SK-N-SH treated with all-trans-retinoic acid at 6 μM for 48 hours (cell line): Measurements from ENCODE around the gene MED12.

ENCODE experiments used
- ATAC-seq: fragments of 200-7000 bp; cut with Tn5 transposase; 3 replicates; pipeline ENCODE4 v1.9.1; 2020; ENCODE audit warnings: mild to moderate bottlenecking, moderate library complexity
- ARNTL ChIP-seq: fragments of 450-650 bp; formaldehyde crosslinking; IDR thresholded peaks from 2 replicates; pipeline ENCODE4 v1.5.0; 2020; ENCODE audit warnings: low read depth, mild to moderate bottlenecking, moderate library complexity, borderline replicate concordance
- BACH2 ChIP-seq: fragments of 250-450 bp; sonication (Bioruptor Pico); IDR thresholded peaks from 2 replicates; pipeline ENCODE4 v1.9.0; 2021; ENCODE audit warnings: mild to moderate bottlenecking, borderline replicate concordance
- CSDC2 ChIP-seq: fragments of 250-450 bp; sonication (Bioruptor Pico); IDR thresholded peaks from 2 replicates; pipeline ENCODE4 v1.5.0; 2020; ENCODE audit warnings: mild to moderate bottlenecking, moderate library complexity
- CSRNP3 ChIP-seq: fragments of 250-450 bp; sonication (Bioruptor Pico); IDR thresholded peaks from 2 replicates; pipeline ENCODE4 v1.5.1; 2021; ENCODE audit warnings: mild to moderate bottlenecking, moderate library complexity
- ESRRG ChIP-seq: fragments of 250-450 bp; sonication (Bioruptor Pico); IDR thresholded peaks from 2 replicates; pipeline ENCODE4 v1.6.1; 2021; ENCODE audit warnings: mild to moderate bottlenecking
- GLIS3 ChIP-seq: fragments of 250-450 bp; sonication (Bioruptor Pico); IDR thresholded peaks from 2 replicates; pipeline ENCODE4 v1.5.0; 2020; ENCODE audit warnings: mild to moderate bottlenecking, moderate library complexity
- ISL1 ChIP-seq: fragments of 250-450 bp; sonication (Bioruptor Pico); IDR thresholded peaks from 2 replicates; pipeline ENCODE4 v2.1.2; 2022; ENCODE audit warnings: mild to moderate bottlenecking, moderate library complexity
- OSR1 ChIP-seq: fragments of 250-450 bp; sonication (Bioruptor Pico); IDR thresholded peaks from 2 replicates; pipeline ENCODE4 v1.8.0; 2022; ENCODE audit warnings: moderate library complexity, mild to moderate bottlenecking, inconsistent platforms
- PATZ1 ChIP-seq: fragments of 250-450 bp; sonication (Bioruptor Pico); IDR thresholded peaks from 2 replicates; pipeline ENCODE4 v1.8.0; 2020; ENCODE audit warnings: mild to moderate bottlenecking, moderate library complexity, borderline replicate concordance
- PPARA ChIP-seq: fragments of 250-450 bp; sonication (Bioruptor Pico); IDR thresholded peaks from 2 replicates; pipeline ENCODE4 v1.5.0; 2020; ENCODE audit warnings: mild to moderate bottlenecking, borderline replicate concordance
- RARB ChIP-seq: fragments of 250-450 bp; sonication (Bioruptor Pico); IDR thresholded peaks from 2 replicates; pipeline ENCODE4 v1.8.0; 2021; ENCODE audit warnings: mild to moderate bottlenecking, moderate library complexity
- SNAI2 ChIP-seq: fragments of 250-450 bp; sonication (Bioruptor Pico); IDR thresholded peaks from 2 replicates; pipeline ENCODE4 v1.5.0; 2020; ENCODE audit warnings: mild to moderate bottlenecking, moderate library complexity
- TCF4 ChIP-seq: fragments of 250-450 bp; sonication (Bioruptor Pico); IDR thresholded peaks from 2 replicates; pipeline ENCODE4 v1.8.0; 2021; ENCODE audit warnings: mild to moderate bottlenecking, moderate library complexity, borderline replicate concordance
- TOX ChIP-seq: fragments of 250-450 bp; sonication (Bioruptor Pico); IDR thresholded peaks from 2 replicates; pipeline ENCODE4 v1.8.0; 2021; ENCODE audit warnings: mild to moderate bottlenecking, moderate library complexity, borderline replicate concordance
- TSHZ2 ChIP-seq: fragments of 250-450 bp; sonication (Bioruptor Pico); IDR thresholded peaks from 2 replicates; pipeline ENCODE4 v1.5.0; 2020; ENCODE audit warnings: mild to moderate bottlenecking, moderate library complexity
- ZC3H10 ChIP-seq: fragments of 250-450 bp; sonication (Bioruptor Pico); IDR thresholded peaks from 2 replicates; pipeline ENCODE4 v1.5.1; 2021; ENCODE audit warnings: mild to moderate bottlenecking, moderate library complexity
- ZFP3 ChIP-seq: fragments of 250-450 bp; sonication (Bioruptor Pico); IDR thresholded peaks from 2 replicates; pipeline ENCODE4 v1.5.0; 2020; ENCODE audit warnings: mild to moderate bottlenecking, moderate library complexity
- ZFP30 ChIP-seq: fragments of 450-650 bp; formaldehyde crosslinking; IDR thresholded peaks from 2 replicates; pipeline ENCODE4 v1.5.0; 2022; ENCODE audit warnings: mild to moderate bottlenecking, moderate library complexity
- ZNF565 ChIP-seq: fragments of 450-650 bp; formaldehyde crosslinking; conservative IDR thresholded peaks from 2 replicates; pipeline ENCODE4 v1.5.0; 2020; ENCODE audit warnings: low read depth, mild to moderate bottlenecking, moderate library complexity
- ZNF70 ChIP-seq: fragments of 450-650 bp; formaldehyde crosslinking; IDR thresholded peaks from 2 replicates; pipeline ENCODE4 v1.5.0; 2020; ENCODE audit warnings: mild to moderate bottlenecking, moderate library complexity
- ZNF8 ChIP-seq: fragments of 450-650 bp; formaldehyde crosslinking; IDR thresholded peaks from 2 replicates; pipeline ENCODE4 v1.5.0; 2020; ENCODE audit warnings: mild to moderate bottlenecking, moderate library complexity
- TF ChIP-seq, protein P1 (sequence below): fragments of 250-450 bp; sonication (Bioruptor Pico); IDR thresholded peaks from 2 replicates; pipeline ENCODE4 v1.5.1; 2020; ENCODE audit warnings: low read depth, mild to moderate bottlenecking, moderate library complexity

The MED12 gene

GRCh38 chrX:71144651-71145050, 26.3 kb downstream of the MED12 start, which contains the start of gene NLGN3:
Gene NLGN3, plus strand, starts transcription at chrX:71144841. Its CDS starts 2,909 bp downstream, at chrX:71147750.
- no peak for TF ChIP-seq TOX (CRISPR knock-in tag)
- TF ChIP-seq, protein P1, sequence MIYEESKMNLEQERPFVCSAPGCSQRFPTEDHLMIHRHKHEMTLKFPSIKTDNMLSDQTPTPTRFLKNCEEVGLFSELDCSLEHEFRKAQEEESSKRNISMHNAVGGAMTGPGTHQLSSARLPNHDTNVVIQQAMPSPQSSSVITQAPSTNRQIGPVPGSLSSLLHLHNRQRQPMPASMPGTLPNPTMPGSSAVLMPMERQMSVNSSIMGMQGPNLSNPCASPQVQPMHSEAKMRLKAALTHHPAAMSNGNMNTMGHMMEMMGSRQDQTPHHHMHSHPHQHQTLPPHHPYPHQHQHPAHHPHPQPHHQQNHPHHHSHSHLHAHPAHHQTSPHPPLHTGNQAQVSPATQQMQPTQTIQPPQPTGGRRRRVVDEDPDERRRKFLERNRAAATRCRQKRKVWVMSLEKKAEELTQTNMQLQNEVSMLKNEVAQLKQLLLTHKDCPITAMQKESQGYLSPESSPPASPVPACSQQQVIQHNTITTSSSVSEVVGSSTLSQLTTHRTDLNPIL (CRISPR knock-in tag) = no peak
- TF ChIP-seq ZNF8 = no peak
- no peak for TF ChIP-seq ARNTL (CRISPR knock-in tag)
- 0 out of 2 replicates have a peak, but pooled peaks have one; percentile 14 for TF ChIP-seq ESRRG (CRISPR knock-in tag)
- no peak for TF ChIP-seq ZFP3 (CRISPR knock-in tag)
- no peak for TF ChIP-seq OSR1 (CRISPR knock-in tag)
- no peak for TF ChIP-seq ZC3H10 (CRISPR knock-in tag)
- no peak for TF ChIP-seq ZNF565 (CRISPR knock-in tag)
- TF ChIP-seq ZFP30 (CRISPR knock-in tag) = no peak
- no peak for TF ChIP-seq ISL1 (CRISPR knock-in tag)
- no peak for TF ChIP-seq PPARA (CRISPR knock-in tag)
- no peak for TF ChIP-seq BACH2 (CRISPR knock-in tag)
- TF ChIP-seq TSHZ2 (CRISPR knock-in tag) = 0 out of 2 replicates have a peak, but pooled peaks have one; percentile 45
- TF ChIP-seq RARB (CRISPR knock-in tag) = no peak
- TF ChIP-seq CSRNP3 (CRISPR knock-in tag) = no peak
- no peak for TF ChIP-seq TCF4
- TF ChIP-seq CSDC2 (CRISPR knock-in tag) = no peak
- 0 out of 2 replicates have a peak, but pooled peaks have one; percentile 17 for TF ChIP-seq GLIS3 (CRISPR knock-in tag)
- TF ChIP-seq, all 23 proteins: peak for 3
- peak; percentile 11 for ATAC-seq

GRCh38 chrX:71147496-71148277, 29.3 kb downstream of the MED12 start:
- no peak for ATAC-seq
- TF ChIP-seq ARNTL (CRISPR knock-in tag) (no peak), ZNF70 (no peak), RARB (CRISPR knock-in tag) (no peak), ZFP30 (CRISPR knock-in tag) (no peak), TSHZ2 (CRISPR knock-in tag) (no peak), ZNF565 (CRISPR knock-in tag) (no peak)

DNA sequence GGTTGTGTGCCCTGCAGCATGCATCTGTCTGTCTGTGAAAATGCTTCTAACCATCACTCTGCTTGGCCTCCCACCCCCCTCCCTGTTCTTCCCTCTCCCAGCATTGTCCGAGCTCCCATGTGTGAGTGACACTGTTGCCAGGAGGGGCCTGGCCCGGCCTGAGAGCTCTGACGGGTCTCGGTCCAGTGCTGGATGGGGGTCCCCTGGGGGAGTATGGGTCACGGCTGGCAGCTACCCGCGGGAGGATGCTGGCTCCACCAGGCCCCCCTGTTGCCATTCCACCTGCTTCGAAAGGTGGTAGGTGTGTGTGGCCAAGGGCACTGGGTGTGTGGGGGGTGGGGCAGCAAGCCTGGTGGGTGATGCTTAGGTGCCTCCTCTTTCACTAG, 29.9 kb downstream of the MED12 start:
- no peak for ATAC-seq
- TF ChIP-seq PATZ1 (CRISPR knock-in tag) (no peak), ZFP30 (CRISPR knock-in tag) (no peak), SNAI2 (CRISPR knock-in tag) (no peak), RARB (CRISPR knock-in tag) (no peak), BACH2 (CRISPR knock-in tag) (no peak), TCF4 (no peak), ISL1 (CRISPR knock-in tag) (no peak), ESRRG (CRISPR knock-in tag) (no peak), CSRNP3 (CRISPR knock-in tag) (no peak), CSDC2 (CRISPR knock-in tag) (no peak), OSR1 (CRISPR knock-in tag) (no peak)
